ENCODE results near the gene NUAK2.
A peak's percentile ranks its signal among the peaks of the same experiment; 100 is the strongest.
"Not testable (repeated sequence)": the region's sequence is repeated elsewhere in the genome, so short reads cannot be mapped to it uniquely, and the experiment has no call there.

Gene NUAK2

DNA sequence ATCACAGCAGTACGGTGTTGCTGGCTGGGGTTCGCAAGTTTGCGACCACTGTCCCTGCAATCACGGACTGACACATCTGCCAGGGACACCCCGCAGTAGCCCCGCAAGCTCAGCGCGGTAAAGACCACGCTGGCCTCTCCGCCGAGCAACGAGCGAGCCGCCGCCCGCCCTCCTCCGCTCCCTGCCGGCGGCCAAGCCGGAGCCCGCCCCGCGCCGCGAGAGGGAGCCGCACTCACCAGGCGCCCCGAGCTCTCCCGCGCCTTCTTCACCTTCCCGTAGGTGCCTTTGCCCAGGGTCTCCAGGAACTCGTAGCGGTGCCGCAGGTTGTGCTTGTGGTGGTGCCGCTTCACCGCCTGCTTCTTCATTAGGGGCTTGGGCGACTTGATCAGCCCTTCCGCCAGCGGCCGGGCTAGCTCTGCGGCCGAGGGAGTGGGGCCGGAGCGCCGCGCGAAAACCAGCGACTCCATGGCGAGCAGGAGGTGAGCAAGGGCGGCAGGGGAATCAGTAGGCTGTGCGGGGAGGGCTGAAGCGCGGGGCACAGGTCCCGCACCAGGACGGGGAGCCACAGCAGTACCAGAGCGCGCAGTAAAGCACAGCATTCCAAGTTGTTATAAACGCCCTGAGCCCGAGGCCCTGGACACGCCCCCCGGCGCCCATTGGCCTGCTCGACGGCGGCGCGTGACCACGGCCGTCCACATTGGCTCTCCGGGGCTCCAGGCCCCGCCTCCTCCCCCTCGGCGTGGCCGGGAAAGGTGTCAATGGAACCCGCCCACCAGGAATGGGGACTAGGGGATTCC is at the start of gene NUAK2:
TSS of gene NUAK2 (minus strand) at position 584 of the 797 bp plus-strand sequence. CDS start at position 467, 117 bp downstream.
- peak; percentile 85 for DNase-seq

DNA sequence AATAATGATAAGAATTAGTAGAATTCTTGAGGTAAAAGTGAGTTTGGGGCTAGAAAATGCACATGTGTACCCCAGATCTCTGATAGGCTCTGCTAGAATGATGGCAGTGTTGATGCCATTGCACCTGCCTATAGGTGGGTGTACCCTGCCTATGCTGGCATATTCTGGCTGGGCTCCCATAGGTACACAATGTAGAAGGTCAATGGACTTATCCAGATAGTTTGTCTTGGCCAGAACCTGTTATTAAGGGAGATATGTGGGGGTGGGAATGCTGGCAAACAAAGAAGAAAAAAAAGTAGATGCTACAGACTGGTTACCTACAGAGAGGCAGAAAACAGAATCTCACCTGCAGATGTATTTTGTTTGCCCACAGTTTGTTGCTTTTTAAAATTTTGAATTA is 49.2 kb upstream of the NUAK2 start:
- DNase-seq: no peak

DNA sequence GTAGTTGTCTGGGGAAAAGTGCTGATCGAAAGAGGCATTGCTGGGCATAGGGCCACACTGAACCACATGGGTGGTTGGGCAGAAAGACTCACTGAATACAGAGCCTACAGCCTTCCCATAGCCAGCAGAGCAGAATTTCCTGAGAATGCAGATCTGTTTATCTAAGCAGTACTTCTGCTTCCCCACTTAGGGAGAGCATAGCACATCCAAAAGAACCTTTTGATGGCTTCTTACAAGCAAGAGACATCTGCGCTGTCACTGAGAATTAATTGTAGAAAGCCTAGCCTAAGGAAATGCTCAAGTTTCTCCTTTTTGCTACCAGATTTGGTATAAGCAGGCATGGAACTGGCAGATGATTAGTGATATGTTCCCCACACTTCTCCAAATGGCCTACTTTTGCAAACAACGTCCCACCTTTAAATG is 48.2 kb upstream of the NUAK2 start:
- no peak for DNase-seq

DNA sequence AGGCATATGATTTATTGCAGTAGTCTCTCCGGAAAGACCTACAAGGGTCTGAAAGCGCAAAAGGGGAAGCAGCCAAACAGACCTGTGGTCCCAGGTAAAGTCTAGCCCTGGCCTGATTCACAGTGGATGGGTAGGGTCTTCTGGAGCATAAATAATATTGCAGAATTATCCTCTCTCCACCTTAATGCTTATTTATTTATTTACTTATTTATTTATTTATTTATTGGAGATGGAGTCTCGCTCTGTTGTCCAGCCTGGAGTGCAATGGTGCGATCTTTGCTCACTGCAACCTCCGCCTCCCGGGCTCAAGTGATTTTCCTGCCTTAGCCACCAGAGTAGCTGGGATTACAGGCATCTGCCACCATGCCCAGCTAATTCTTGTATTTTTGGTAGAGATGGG is 46.9 kb upstream of the NUAK2 start:
- DNase-seq: no peak

DNA sequence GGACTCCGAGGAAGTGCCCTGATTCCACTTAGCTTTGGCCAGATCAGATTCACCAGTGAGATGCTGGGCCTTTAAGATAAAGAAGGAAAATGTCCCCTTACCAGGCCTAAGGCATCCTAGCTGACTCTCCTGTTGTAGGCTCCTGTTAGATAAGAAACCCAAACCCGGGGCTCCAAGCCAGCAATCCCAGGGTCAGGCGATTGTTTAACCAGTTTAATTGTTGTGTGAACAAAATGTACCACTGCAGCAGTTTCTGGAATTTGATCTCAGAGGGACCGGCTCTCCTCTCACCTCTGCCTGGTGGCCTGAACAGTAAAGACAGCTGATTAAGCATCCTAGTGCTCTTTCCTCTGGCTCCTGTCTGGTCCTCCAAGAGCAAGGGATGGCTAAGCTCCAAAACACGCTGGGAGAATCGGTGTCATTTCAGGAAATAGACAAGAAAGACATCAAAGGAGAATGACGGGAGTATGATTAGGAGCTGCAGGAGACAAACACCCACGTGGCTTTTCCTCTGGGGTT is 44.5 kb upstream of the NUAK2 start:
- no peak for DNase-seq

- not testable (repeated sequence) for DNase-seq
Observed at GRCh38 chr1:205365086-205365485, 43.5 kb upstream of the NUAK2 start.

DNA sequence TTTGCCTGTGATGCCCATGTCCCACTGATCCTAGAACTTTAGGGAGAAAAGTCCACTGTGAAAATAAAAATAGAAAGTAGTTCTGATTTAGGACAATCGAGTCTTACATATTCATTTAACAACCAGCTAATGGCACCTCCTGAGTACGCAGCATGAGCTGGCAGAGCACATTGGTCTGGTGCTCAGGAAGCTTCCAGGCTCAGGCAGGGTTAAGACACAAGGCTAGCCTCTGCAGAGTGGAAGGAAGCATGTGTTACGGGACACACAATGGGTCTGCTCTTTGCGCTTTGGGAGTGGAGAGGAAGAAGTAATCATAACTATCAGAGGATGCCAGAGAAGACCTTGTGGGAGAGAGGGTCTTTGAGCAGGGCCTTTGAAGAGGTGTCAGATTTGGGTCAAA is 39.3 kb upstream of the NUAK2 start:
- no peak for DNase-seq

DNA sequence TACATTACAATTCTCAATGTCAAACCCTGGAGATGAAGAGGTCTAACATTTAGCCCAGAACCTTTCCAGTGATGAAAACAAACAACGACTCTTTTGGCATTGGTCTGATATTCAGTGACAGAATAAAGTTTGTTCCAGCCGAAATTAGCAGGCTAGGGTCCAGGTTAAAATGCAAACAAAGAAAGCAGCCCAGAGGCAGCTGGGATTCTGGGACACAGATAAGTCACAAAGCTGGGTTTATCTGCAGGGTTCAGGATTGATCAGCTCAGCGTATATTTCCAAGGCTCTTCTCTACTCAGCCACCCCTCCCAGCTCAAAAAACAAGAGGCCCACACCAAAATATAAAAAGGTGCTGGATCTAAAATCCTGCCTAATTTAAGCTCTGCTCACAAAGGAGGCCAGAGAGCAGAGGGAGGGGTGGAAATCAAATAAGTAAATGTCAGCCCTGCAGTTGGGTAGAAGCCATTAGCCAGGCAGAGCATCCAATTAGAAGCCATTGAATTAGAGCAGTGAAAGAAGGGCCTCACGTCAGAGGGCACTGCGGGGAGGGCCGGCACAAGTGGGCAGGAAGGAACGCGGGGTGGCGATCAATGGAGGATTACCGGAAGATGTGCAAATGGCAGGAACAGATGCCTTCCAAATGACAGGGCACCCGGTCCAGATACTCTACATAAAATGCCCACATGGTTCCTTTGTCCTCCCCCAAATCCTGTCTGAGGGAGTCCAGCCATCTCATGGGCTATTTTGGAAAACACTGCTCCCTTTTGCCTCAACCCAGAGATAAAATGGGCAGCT is 38.4 kb upstream of the NUAK2 start:
- no peak for DNase-seq

DNA sequence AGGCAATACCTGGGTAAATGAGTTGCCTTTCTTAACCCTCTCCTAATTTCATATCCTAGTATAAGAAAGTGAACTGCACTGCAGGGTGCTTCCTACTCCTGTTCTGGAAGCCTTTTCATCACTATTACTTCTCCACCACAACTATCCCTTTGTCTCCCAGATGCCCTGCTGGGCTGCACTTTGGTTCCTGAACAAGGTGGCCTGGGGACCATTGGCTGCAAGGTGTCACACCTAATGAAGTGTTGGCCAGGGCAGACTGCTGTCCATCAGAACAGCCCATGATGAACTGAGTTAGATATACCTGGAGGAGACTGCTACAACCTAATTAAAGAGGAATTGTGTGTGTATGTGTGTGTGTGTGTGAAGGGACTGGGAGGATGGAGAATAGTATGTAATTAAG is 37.0 kb upstream of the NUAK2 start:
- no peak for DNase-seq

- no peak for DNase-seq
Observed at GRCh38 chr1:205357567-205357966, 36.0 kb upstream of the NUAK2 start.

DNA sequence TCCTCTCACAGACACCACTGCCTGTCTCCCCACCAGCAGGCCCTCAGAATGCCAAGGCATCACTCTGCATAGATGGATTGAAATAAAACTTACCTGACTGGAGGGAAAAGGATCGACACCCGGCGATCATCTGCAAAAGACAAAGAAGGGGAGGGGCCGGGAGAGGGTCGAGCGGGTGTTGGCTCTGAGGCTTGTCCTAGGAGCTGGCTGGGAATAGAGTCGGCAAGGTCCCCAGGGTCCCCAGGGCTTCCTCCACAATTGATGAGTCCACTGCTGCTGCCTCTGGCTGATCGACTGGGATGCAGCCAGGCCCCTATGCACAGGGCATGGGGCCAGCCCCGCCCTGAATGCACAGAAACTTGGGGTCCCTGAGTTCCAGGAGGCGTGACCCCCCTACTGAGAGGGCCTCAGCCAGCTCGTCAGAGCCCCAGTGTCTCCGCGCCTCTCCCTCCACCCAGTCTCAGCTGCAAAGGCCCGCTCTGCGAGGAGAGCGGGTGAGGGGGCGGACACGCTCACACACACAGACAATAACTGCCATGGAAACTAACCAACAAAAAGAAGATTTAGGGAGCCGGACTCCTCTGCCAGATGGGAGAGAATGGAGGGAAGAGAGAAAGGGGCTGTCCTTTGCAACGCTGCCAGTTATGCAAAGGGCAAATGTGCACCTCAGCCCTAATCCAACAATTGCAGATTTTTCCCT is 35.0 kb upstream of the NUAK2 start, which contains the start of gene KLHDC8A:
TSS of gene KLHDC8A (minus strand) at position 483 of the 700 bp plus-strand sequence. CDS start 13,318 bp downstream, outside the sequence.
- peak; percentile 58 for DNase-seq

- no peak for DNase-seq
Observed at GRCh38 chr1:205355075-205355453, 33.5 kb upstream of the NUAK2 start.

- DNase-seq: peak; percentile 65
Observed at GRCh38 chr1:205354259-205355074, 32.9 kb upstream of the NUAK2 start.

DNA sequence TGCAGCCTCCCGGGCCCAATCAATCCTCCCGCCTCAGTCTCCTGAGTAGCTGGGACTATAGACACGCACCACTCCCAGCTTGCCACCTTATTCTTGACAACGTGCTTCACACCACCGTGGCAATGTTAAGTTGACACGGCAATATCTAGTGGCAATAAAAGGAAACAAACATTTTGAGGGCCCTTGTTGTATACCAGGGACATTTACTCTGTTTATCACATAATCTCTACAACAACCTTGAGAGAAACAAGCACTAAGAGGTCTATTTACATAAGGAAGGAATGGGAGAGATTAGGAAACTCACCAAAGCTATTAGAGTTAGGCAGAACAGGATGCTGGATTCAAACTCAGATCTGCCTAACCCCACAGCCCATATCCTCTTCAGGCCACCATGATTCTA is 32.1 kb upstream of the NUAK2 start:
- DNase-seq: no peak

GRCh38 chr1:205353191-205353590 is 31.6 kb upstream of the NUAK2 start:
- no peak for DNase-seq

- DNase-seq: no peak
Observed at GRCh38 chr1:205351984-205352713, 30.6 kb upstream of the NUAK2 start.

GRCh38 chr1:205350691-205351141 is 29.2 kb upstream of the NUAK2 start:
- DNase-seq: no peak

DNA sequence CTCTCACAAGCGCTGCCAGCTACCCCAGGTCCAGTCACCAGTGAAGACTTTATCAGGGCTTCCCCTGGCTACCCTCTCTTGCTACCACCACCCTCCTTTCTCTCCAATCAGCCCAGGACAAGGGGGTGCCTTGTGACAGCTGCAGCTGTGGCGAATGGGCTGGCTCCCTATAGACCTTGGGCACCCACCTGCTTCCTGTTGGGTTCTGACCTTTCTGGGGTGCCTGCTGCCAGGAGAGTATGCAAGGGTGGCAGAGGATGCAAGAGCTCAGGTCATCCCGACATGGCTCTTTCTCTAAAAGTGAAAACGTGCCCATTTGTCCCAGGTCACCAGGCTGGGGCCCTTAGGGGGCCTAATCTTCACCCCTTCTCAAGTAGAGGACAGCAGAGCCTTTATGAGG is 28.6 kb upstream of the NUAK2 start:
- no peak for DNase-seq

- DNase-seq: no peak
Observed at GRCh38 chr1:205348554-205349487, 27.3 kb upstream of the NUAK2 start.

DNA sequence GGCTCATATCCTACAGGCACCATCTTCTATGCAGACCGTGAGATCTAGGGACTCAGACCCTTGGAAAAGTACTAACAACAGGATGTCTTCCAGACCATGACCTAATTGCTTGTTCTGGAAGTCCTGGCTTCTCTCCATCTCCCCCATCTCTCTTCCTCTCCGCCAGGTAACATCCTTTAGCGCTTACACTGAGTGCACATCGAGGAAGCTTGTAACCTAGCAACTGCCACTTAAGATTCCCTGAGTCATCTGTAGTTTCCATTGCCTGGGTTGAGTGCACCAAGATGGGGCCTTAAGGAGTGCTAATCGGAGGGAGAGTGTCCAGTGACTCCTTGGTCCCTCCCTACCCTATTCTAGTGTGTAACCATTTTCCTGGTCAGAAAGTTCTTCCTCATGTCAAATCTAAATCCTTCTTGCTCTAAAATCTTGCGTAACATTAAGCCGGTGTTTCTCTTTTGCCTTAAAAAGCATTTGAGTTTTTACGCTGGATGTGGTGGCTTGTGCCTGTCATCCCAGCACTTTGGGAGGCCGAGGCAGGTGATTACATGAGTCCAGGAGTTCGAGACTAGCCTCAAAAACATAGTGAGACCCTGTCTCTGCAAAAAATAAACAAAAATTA is 25.5 kb upstream of the NUAK2 start:
- no peak for DNase-seq

Data from right forelimb (tissue), 1 donor.